OCI-LY7 (cell line): ENCODE results near the gene MAP2K1. TPM values are rescaled to one million over a fixed set of nuclear protein-coding genes. Genes with fewer than 3 reads are reported as not detected.

ENCODE experiments used
- BruUV-seq: library from RNA; stranded (reverse); fragments of 400-500 nt; replicated peaks from 2 replicates; lab custom pipeline; 2021; lab: Mats Ljungman, UMichigan
- CTCF ChIA-PET: fragments of 300-600 bp; sonication (Branson Sonifier 250); formaldehyde crosslinking; loops from one replicate; lab custom pipeline; 2022; ENCODE audit warnings: antibody characterized with exemption; ENCODE audit not compliant: unreplicated experiment; lab: Charles Lee
- POLR2A ChIA-PET: fragments of 300-600 bp; sonication (Branson Sonifier 250); formaldehyde crosslinking; loops from one replicate; lab custom pipeline; 2022; ENCODE audit warnings: antibody characterized with exemption; lab: Charles Lee
- DNase-seq: peaks from one replicate; pipeline ENCODE4 v3.0.0-alpha.2; 2015; ENCODE audit warnings: low spot score
- H2AFZ ChIP-seq: fragments of 200-600 bp; sonication (generic), shearing (Covaris generic); 2 replicates; pipeline ENCODE4 v1.6.1; 2014; ENCODE audit warnings: mild to moderate bottlenecking, antibody characterized with exemption, low read length, moderate library complexity
- H3K27ac ChIP-seq: fragments of 200-600 bp; sonication (generic); 2 replicates; pipeline ENCODE4 v1.5.1; 2014; ENCODE audit warnings: mixed run types, low read depth, mild to moderate bottlenecking, moderate library complexity, low read length, inconsistent platforms; ENCODE audit not compliant: poor library complexity, severe bottlenecking
- H3K36me3 ChIP-seq: fragments of 200-600 bp; sonication (generic); 2 replicates; pipeline ENCODE4 v1.6.1; 2014; ENCODE audit warnings: mild to moderate bottlenecking, antibody characterized with exemption, low read length, moderate library complexity, mixed read lengths; ENCODE audit not compliant: insufficient read depth
- H3K4me1 ChIP-seq: fragments of 200-600 bp; sonication (generic); 2 replicates; pipeline ENCODE4 v1.5.1; 2014; ENCODE audit warnings: mild to moderate bottlenecking, low read length; ENCODE audit not compliant: insufficient read depth, poor library complexity, severe bottlenecking
- H3K4me2 ChIP-seq: fragments of 200-600 bp; sonication (generic); 2 replicates; pipeline ENCODE4 v1.6.1; 2014; ENCODE audit warnings: mild to moderate bottlenecking, low read length
- H3K4me3 ChIP-seq: fragments of 200-600 bp; sonication (generic); 2 replicates; pipeline ENCODE4 v1.5.1; 2014; ENCODE audit warnings: mild to moderate bottlenecking, low read depth, low read length; ENCODE audit not compliant: poor library complexity, severe bottlenecking
- H3K79me2 ChIP-seq: fragments of 200-600 bp; sonication (generic); 2 replicates; pipeline ENCODE4 v1.6.1; 2016; ENCODE audit warnings: low read depth, mild to moderate bottlenecking, low read length, moderate library complexity, mixed read lengths; ENCODE audit not compliant: insufficient read depth
- H3K9me2 ChIP-seq: fragments of 200-600 bp; sonication (generic); 2 replicates; pipeline ENCODE4 v1.6.1; 2016; ENCODE audit warnings: mild to moderate bottlenecking, low read length, mixed read lengths; ENCODE audit not compliant: insufficient read depth
- H3K9me3 ChIP-seq: fragments of 200-600 bp; sonication (generic); 2 replicates; pipeline ENCODE4 v1.6.1; 2014; ENCODE audit warnings: mild to moderate bottlenecking, mixed run types, low read length, mixed read lengths
- H4K20me1 ChIP-seq: fragments of 200-600 bp; sonication (generic); 2 replicates; pipeline ENCODE4 v1.6.1; 2014; ENCODE audit warnings: mild to moderate bottlenecking, antibody characterized with exemption, low read length, moderate library complexity, mixed read lengths; ENCODE audit not compliant: insufficient read depth
- EZH2phosphoT487 ChIP-seq: fragments of 200-600 bp; sonication (generic); IDR thresholded peaks from 2 replicates; pipeline ENCODE4 v1.6.1; 2018; ENCODE audit warnings: low read depth, borderline replicate concordance, mild to moderate bottlenecking, mixed run types, antibody characterized with exemption, low read length, moderate library complexity, mixed read lengths
- intact Hi-C: fragments of 100-400 bp; cut with micrococcal nuclease; formaldehyde crosslinking; loops from one replicate; pipeline ENCODE4 v1.10.0; 2022; ENCODE audit not compliant: unreplicated experiment
- total RNA-seq, 2 experiments: library from RNA; depleted of rRNA in 1 of 2; stranded (reverse); fragments of >200 nt in 1 of 2; shearing (Covaris generic) in 1 of 2; gene quantifications; 2 replicates each; pipeline ENCODE4 v1.2.3, GENCODE V29; 2014 to 2022
- TF ChIP-seq, protein P1 (sequence below): fragments of 200-600 bp; sonication (generic); conservative IDR thresholded peaks from 2 replicates; pipeline ENCODE4 v1.5.1; 2014; ENCODE audit warnings: mild to moderate bottlenecking, antibody characterized with exemption, low read length, moderate library complexity, mixed read lengths

MAP2K1 gene
- total RNA-seq, 2 experiments from 2014 or later = 37.2 to 95.8 TPM

DNA sequence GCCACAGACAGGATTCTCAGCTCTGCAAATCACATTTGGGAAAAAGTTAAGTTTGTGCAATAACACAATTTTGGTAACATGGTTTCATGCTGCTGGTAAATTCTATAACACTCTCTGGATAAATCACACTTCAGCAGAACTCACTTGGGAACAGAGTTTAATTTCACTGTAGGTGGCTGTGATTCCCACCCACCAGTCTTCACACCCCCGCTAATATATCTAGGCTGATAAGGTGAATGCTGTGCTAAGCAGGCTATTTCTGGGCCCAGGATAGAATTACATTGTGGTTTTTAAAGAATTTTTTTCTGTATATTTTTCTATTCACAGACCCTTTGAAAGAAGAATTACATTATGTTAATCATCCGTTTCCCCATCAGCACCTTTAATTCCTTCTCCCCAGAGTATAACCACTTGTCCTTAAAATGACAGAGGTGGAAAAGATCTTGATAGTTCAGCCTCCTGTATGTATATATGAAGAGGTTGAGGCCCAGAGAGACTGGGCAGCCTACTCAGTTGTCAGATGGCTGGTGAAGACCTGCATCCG is 22.9 kb downstream of the MAP2K1 start:
- no peak for DNase-seq
- peaks cover 97% of the 10 kb centered on the region for H3K79me2 ChIP-seq
- POLR2A ChIA-PET = no interaction called here
- H3K9me3 ChIP-seq = peaks cover 12% of the 10 kb centered on the region; the same call in 1 of the 2 replicates
- no peak overlapping the region for H3K27ac ChIP-seq
- BruUV-seq = no TSS peak
- no peak overlapping the region for H3K4me3 ChIP-seq
- H2AFZ ChIP-seq = no peak overlapping the region
- H3K4me2 ChIP-seq = peak overlapping the region; percentile 3
- peaks cover 33% of the 10 kb centered on the region for H3K4me1 ChIP-seq
- intact Hi-C loops = no loop called here
- H3K36me3 ChIP-seq = peaks cover 46% of the 10 kb centered on the region
- TF ChIP-seq EZH2phosphoT487 = no peak
- TF ChIP-seq, protein P1, sequence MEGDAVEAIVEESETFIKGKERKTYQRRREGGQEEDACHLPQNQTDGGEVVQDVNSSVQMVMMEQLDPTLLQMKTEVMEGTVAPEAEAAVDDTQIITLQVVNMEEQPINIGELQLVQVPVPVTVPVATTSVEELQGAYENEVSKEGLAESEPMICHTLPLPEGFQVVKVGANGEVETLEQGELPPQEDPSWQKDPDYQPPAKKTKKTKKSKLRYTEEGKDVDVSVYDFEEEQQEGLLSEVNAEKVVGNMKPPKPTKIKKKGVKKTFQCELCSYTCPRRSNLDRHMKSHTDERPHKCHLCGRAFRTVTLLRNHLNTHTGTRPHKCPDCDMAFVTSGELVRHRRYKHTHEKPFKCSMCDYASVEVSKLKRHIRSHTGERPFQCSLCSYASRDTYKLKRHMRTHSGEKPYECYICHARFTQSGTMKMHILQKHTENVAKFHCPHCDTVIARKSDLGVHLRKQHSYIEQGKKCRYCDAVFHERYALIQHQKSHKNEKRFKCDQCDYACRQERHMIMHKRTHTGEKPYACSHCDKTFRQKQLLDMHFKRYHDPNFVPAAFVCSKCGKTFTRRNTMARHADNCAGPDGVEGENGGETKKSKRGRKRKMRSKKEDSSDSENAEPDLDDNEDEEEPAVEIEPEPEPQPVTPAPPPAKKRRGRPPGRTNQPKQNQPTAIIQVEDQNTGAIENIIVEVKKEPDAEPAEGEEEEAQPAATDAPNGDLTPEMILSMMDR = no peak
- no peaks in the 10 kb centered on the region for H3K9me2 ChIP-seq
- peaks cover 51% of the 10 kb centered on the region for H4K20me1 ChIP-seq
- CTCF ChIA-PET = no interaction called here

DNA sequence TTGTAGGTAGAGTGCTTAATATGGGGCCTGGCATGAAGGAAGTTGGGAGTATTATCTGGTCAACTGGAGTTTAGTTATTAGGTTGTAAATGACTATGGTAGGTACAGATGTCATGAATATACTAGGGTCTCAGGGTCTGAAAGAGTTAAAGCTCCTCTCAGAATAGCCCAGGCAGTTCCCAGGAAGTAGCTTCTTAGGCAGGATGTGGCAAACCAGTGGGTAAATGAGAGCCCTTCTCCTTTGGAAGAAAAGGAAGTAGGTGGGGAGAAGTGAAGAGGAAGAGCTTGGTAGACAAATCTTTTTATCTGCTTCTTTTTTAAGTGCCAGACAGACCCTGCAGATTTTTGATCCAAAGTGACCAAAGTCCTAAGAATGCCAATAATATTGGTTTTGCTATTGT is 24.5 kb downstream of the MAP2K1 start:
- Histone ChIP-seq H4K20me1 (peaks cover 36% of the 10 kb centered on the region), H2AFZ (no peak overlapping the region), H3K4me2 (peak overlapping the region; percentile 42), H3K4me1 (peaks cover 30% of the 10 kb centered on the region), H3K9me3 (peaks cover 12% of the 10 kb centered on the region; the same call in 1 of the 2 replicates), H3K9me2 (no peaks in the 10 kb centered on the region), H3K79me2 (peaks cover 97% of the 10 kb centered on the region), H3K27ac (no peak overlapping the region), H3K4me3 (peak overlapping the region; percentile 3), H3K36me3 (peaks cover 53% of the 10 kb centered on the region)
- TF ChIP-seq, protein P1 = no peak
- no peak for TF ChIP-seq EZH2phosphoT487
- intact Hi-C loops = no loop called here
- ChIA-PET CTCF (interaction anchor here (1.0 kb wide), 1 partner anchor 22 kb away, joined by 3 read pairs; no protein-coding TSS in a partner anchor), POLR2A (no interaction called here)
- DNase-seq = peak; percentile 40
- BruUV-seq = no TSS peak

DNA sequence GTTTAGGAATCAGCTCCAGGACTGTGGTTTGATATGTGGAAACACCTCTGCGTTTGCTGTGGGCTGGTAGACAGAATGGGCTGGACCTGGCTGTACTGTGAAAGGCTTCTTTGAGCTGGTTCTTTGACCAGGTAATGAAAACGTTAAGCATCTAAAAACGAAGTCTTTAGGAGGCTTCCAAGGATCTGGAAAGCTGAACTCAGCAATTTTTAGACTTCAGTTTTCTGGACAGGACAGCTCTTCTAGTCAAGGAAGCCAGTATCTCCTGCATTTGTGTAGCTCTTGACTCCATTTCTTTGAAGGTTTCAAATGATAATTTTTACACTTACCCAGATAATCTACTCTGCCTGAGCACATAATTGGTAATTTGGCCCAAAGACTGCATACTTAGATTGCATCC is 25.5 kb downstream of the MAP2K1 start:
- Histone ChIP-seq H3K9me3 (peaks cover 12% of the 10 kb centered on the region; the same call in 1 of the 2 replicates), H4K20me1 (peaks cover 36% of the 10 kb centered on the region), H2AFZ (no peak overlapping the region), H3K79me2 (peaks cover 98% of the 10 kb centered on the region), H3K4me1 (peaks cover 30% of the 10 kb centered on the region), H3K36me3 (peaks cover 51% of the 10 kb centered on the region), H3K27ac (no peak overlapping the region), H3K4me2 (no peak overlapping the region), H3K4me3 (no peak overlapping the region), H3K9me2 (no peaks in the 10 kb centered on the region)
- BruUV-seq = no TSS peak
- ChIA-PET CTCF (no interaction called here), POLR2A (interaction anchor here (0.6 to 0.8 kb wide), 2 partner anchors 42 to 1686 kb away, joined by 3 read pairs; no protein-coding TSS in a partner anchor)
- DNase-seq = no peak
- TF ChIP-seq EZH2phosphoT487 = no peak
- TF ChIP-seq, protein P1 = no peak
- intact Hi-C loops = no loop called here
